SH-SY5Y (cell line): ENCODE data around the gene CHD6.

Experiments used
- GATA2 ChIP-seq: IDR thresholded peaks from 2 replicates; pipeline ENCODE4 v1.6.1; 2011; ENCODE audit warnings: mild to moderate bottlenecking, low read depth, low read length
- GATA3 ChIP-seq: IDR thresholded peaks from 2 replicates; pipeline ENCODE4 v1.6.1; 2011; ENCODE audit warnings: low read depth, mild to moderate bottlenecking, low read length, moderate library complexity

- no peak for TF ChIP-seq GATA2
- TF ChIP-seq GATA3, result no peak
Observed at GRCh38 chr20:41456351-41456750, 161.8 kb downstream of the CHD6 start.
